Keratinocyte (primary cell): Measurements from ENCODE around the gene SAV1. TPM values are rescaled to one million over a fixed set of nuclear protein-coding genes. Genes with fewer than 3 reads are reported as not detected.

Experiments
- DNase-seq: peaks from one replicate; pipeline ENCODE4 v3.0.0-alpha.2; 2011; ENCODE audit warnings: low read depth, missing footprints, low spot score
- FAIRE-seq: peaks from 2 replicates; lab custom pipeline; 2011; peaks lifted over from hg19 to GRCh38; lab: Jason Lieb, UNC
- H2AFZ ChIP-seq: 2 replicates; pipeline ENCODE4 v1.6.0; 2012; ENCODE audit warnings: low read length, control low read depth, inconsistent platforms; ENCODE audit not compliant: control insufficient read depth
- H3K27ac ChIP-seq: 2 replicates; pipeline ENCODE4 v1.5.1; 2011; ENCODE audit warnings: low read length; ENCODE audit not compliant: control insufficient read depth, insufficient read depth
- H3K27me3 ChIP-seq: 3 replicates; pipeline ENCODE4 v1.6.0; 2011; ENCODE audit warnings: low read length; ENCODE audit not compliant: control insufficient read depth, insufficient read depth; ENCODE audit errors: extremely low read depth
- H3K36me3 ChIP-seq, 2 experiments: 2 replicates in 1 of 2; 3 replicates in 1 of 2; pipeline ENCODE4 v1.5.1; 2011; ENCODE audit warnings: low read length in 2 of 2, mild to moderate bottlenecking in 1 of 2; ENCODE audit not compliant: control insufficient read depth in 2 of 2, insufficient read depth in 2 of 2; ENCODE audit errors: extremely low read depth in 1 of 2
- H3K4me1 ChIP-seq: 3 replicates; pipeline ENCODE4 v1.5.1; 2011; ENCODE audit warnings: low read length; ENCODE audit not compliant: control insufficient read depth, insufficient read depth; ENCODE audit errors: extremely low read depth
- H3K4me2 ChIP-seq: 3 replicates; pipeline ENCODE4 v1.6.0; 2011; ENCODE audit warnings: low read depth, low read length; ENCODE audit not compliant: control insufficient read depth, insufficient read depth; ENCODE audit errors: extremely low read depth
- H3K4me3 ChIP-seq, 3 experiments: fragments of 200-600 bp in 1 of 3; sonication (generic) in 1 of 3; 2 replicates in 2 of 3; 3 replicates in 1 of 3; pipeline ENCODE4 v1.5.1; 2011 to 2016; ENCODE audit warnings: low read length in 3 of 3, mild to moderate bottlenecking in 3 of 3, control low read depth in 2 of 3, inconsistent platforms in 1 of 3, low read depth in 1 of 3, mixed read lengths in 1 of 3, mixed run types in 1 of 3, moderate library complexity in 1 of 3; ENCODE audit not compliant: control insufficient read depth in 2 of 3, insufficient read depth in 2 of 3; ENCODE audit errors: extremely low read depth in 1 of 3
- H3K79me2 ChIP-seq: 2 replicates; pipeline ENCODE4 v1.6.0; 2012; ENCODE audit warnings: low read length; ENCODE audit not compliant: control insufficient read depth, insufficient read depth
- H3K9ac ChIP-seq: 3 replicates; pipeline ENCODE4 v1.6.0; 2011; ENCODE audit warnings: low read length; ENCODE audit not compliant: control insufficient read depth, insufficient read depth; ENCODE audit errors: extremely low read depth
- H3K9me1 ChIP-seq: 3 replicates; pipeline ENCODE4 v1.6.0; 2011; ENCODE audit warnings: low read length; ENCODE audit not compliant: control insufficient read depth, insufficient read depth; ENCODE audit errors: extremely low read depth
- H3K9me3 ChIP-seq: 2 replicates; pipeline ENCODE4 v1.5.1; 2012; ENCODE audit warnings: low read depth, low read length; ENCODE audit not compliant: control insufficient read depth
- H4K20me1 ChIP-seq: 3 replicates; pipeline ENCODE4 v1.6.0; 2011; ENCODE audit warnings: low read length; ENCODE audit not compliant: control insufficient read depth, insufficient read depth; ENCODE audit errors: extremely low read depth
- EZH2 ChIP-seq: IDR thresholded peaks from one replicate; pipeline ENCODE4 v1.6.1; 2012; ENCODE audit warnings: inconsistent platforms, mild to moderate bottlenecking, low read length, moderate library complexity
- dilution Hi-C: fragments of 300-500 bp; cut with MboI; formaldehyde crosslinking; loops from one replicate; pipeline ENCODE4 v1.7.0; 2020; ENCODE audit warnings: low sequenced_read_pairs; ENCODE audit not compliant: extremely low pct_ligation_motif_present
- polyA plus RNA-seq, 5 experiments: library from polyadenylated mRNA; depleted of rRNA in 3 of 5; stranded (reverse) in 3 of 5; stranded (forward) in 1 of 5; unstranded in 1 of 5; fragments of >200 nt; gene quantifications; 1 replicate in 1 of 5; 2 replicates in 3 of 5; 3 replicates in 1 of 5; pipeline versions ENCODE4 v1.2.1 to v1.2.3, GENCODE V29; 2011 to 2012; ENCODE audit warnings: missing spikeins in 2 of 5, low read depth in 1 of 5, low replicate concordance in 1 of 5
- TF ChIP-seq, protein P1 (sequence below), 3 experiments: IDR thresholded peaks in 1 of 3; conservative IDR thresholded peaks in 1 of 3; optimal IDR thresholded peaks in 1 of 3; 2 replicates in 2 of 3; 3 replicates in 1 of 3; pipeline versions ENCODE3 to v1.5.1; 2011; ENCODE audit warnings: low read length in 3 of 3, mild to moderate bottlenecking in 3 of 3, moderate library complexity in 2 of 3, control low read depth in 1 of 3, inconsistent platforms in 1 of 3; ENCODE audit not compliant: insufficient read depth in 2 of 3; ENCODE audit errors: extremely low read depth in 1 of 3

SAV1 gene
- polyA plus RNA-seq, 1 donor (not counting 4 experiments of a cell fraction or from before 2014, with no cell fraction given), result 26.0 TPM

DNA sequence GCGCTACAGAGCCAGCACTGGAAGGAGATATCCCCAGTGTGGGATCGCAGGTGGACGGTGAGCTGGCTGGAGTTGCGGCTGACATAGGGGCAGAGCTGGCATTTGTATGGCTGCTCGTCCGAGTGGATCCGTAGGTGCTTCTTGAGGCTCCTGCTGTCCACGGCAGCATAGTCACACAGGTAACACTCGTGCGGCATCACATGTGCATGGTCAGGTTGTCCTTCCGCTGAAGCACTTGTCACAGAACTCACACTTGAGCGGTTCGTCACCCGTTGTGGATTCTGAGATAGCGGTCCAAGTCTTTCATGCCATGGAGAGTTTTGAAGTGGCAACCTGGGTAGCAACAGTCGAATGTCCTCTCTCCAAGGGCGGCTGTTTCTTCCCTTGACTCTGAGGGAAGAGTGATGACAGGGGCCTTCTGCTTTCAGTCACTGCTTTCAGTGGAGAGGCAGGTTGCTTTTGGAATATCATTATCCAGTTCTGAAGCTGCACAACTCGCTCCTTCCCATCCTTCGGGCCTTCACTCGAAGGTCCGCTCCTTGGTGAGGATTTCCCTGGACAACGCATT lies 37.0 kb upstream of the SAV1 start:
- Histone ChIP-seq H2AFZ (no peak overlapping the region), H3K27ac (no peak overlapping the region), H4K20me1 (no peaks in the 10 kb centered on the region), H3K79me2 (no peaks in the 10 kb centered on the region), H3K36me3 (no peaks in the 10 kb centered on the region), H3K4me2 (no peak overlapping the region), H3K27me3 (no peaks in the 10 kb centered on the region), H3K4me3 (no peak overlapping the region), H3K9ac (no peak overlapping the region), H3K9me3 (no peaks in the 10 kb centered on the region), H3K4me1 (no peaks in the 10 kb centered on the region), H3K9me1 (no peaks in the 10 kb centered on the region)
- dilution Hi-C loops, result no loop called here
- no peak for FAIRE-seq
- DNase-seq, result no peak
- TF ChIP-seq, protein P1, sequence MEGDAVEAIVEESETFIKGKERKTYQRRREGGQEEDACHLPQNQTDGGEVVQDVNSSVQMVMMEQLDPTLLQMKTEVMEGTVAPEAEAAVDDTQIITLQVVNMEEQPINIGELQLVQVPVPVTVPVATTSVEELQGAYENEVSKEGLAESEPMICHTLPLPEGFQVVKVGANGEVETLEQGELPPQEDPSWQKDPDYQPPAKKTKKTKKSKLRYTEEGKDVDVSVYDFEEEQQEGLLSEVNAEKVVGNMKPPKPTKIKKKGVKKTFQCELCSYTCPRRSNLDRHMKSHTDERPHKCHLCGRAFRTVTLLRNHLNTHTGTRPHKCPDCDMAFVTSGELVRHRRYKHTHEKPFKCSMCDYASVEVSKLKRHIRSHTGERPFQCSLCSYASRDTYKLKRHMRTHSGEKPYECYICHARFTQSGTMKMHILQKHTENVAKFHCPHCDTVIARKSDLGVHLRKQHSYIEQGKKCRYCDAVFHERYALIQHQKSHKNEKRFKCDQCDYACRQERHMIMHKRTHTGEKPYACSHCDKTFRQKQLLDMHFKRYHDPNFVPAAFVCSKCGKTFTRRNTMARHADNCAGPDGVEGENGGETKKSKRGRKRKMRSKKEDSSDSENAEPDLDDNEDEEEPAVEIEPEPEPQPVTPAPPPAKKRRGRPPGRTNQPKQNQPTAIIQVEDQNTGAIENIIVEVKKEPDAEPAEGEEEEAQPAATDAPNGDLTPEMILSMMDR (optimal IDR thresholded peaks at IDR 0.05 in 1 of 3, IDR thresholded peaks at IDR 0.05 in 1 of 3, conservative IDR thresholded peaks at IDR 0.05 in 1 of 3; ENCODE audit: extremely low read depth in 1 of 3, insufficient read depth in 2 of 3, low read length in 3 of 3), result no peak
- no peak for TF ChIP-seq EZH2

DNA sequence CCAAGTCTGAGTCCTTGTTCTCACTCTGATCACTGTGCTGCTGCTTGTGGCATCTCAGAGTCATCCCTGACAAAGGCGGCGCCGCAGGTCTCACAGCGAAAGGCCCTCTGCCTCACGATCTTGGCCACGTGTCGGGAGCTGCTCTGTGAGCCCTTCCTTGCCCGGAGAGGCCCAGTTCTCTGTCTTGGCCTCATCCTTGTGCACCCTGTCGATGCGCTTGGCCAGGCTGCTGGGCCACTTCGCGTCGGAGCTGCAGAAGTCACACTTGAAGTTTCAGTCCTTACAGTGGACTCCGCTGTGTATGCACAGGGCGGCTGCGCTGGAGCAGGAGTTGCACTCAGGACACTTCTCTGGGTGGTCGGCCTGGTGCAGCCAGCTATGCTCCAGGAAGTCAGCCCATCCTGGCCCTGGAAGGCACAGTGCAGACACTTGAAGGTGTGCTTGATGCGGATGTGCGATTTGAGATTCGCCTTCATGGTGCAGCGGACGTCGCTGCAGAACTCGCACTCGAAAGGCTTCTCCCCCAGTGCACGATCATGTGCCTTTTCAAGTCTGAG lies 36.4 kb upstream of the SAV1 start:
- H3K9ac ChIP-seq, result no peak overlapping the region
- DNase-seq (no peak), FAIRE-seq (no peak)
- H3K36me3 ChIP-seq, result no peaks in the 10 kb centered on the region
- H2AFZ ChIP-seq, result no peak overlapping the region
- TF ChIP-seq, protein P1 (optimal IDR thresholded peaks at IDR 0.05 in 1 of 3, IDR thresholded peaks at IDR 0.05 in 1 of 3, conservative IDR thresholded peaks at IDR 0.05 in 1 of 3; ENCODE audit: extremely low read depth in 1 of 3, insufficient read depth in 2 of 3, low read length in 3 of 3), result no peak
- TF ChIP-seq EZH2, result no peak
- dilution Hi-C loops, result no loop called here
- no peak overlapping the region for H3K27ac ChIP-seq
- H3K4me2 ChIP-seq, result no peak overlapping the region
- no peaks in the 10 kb centered on the region for H3K9me3 ChIP-seq
- no peaks in the 10 kb centered on the region for H3K4me1 ChIP-seq
- no peaks in the 10 kb centered on the region for H3K9me1 ChIP-seq
- no peaks in the 10 kb centered on the region for H4K20me1 ChIP-seq
- H3K79me2 ChIP-seq, result no peaks in the 10 kb centered on the region
- H3K4me3 ChIP-seq, result no peak overlapping the region
- H3K27me3 ChIP-seq, result no peaks in the 10 kb centered on the region
